Ovary (tissue), 9 donors: Measurements from ENCODE around the gene SVIL. TPM values are rescaled to one million over a fixed set of nuclear protein-coding genes. Genes with fewer than 3 reads are reported as not detected.
"Not testable (repeated sequence)": the region's sequence is repeated elsewhere in the genome, so short reads cannot be mapped to it uniquely, and the experiment has no call there.

Experiments used
- DNase-seq, 5 donors: peaks; one replicate each; pipeline ENCODE4 v3.0.0-alpha.2; 2019 to 2020
- H3K27ac ChIP-seq, 2 donors: fragments of 200-600 bp; one replicate each; pipeline versions ENCODE4 v1.5.1 to v1.8.0; 2019 to 2022
- H3K27me3 ChIP-seq: fragments of 200-600 bp; one replicate; pipeline ENCODE4 v1.8.0; 2022
- H3K36me3 ChIP-seq: fragments of 200-600 bp; sonication (generic); one replicate; pipeline ENCODE4 v1.5.1; 2019
- H3K4me1 ChIP-seq: one replicate; pipeline ENCODE4 v1.8.1; 2013; ENCODE audit warnings: mild to moderate bottlenecking, moderate library complexity; ENCODE audit not compliant: insufficient read depth
- H3K4me3 ChIP-seq: fragments of 200-600 bp; sonication (generic); one replicate; pipeline ENCODE4 v1.5.1; 2017
- H3K9me3 ChIP-seq, 2 donors: fragments of 200-600 bp in 1 of 2; sonication (generic) in 1 of 2; one replicate each; pipeline versions ENCODE4 v1.5.1 to v1.8.1; 2013 to 2019; ENCODE audit warnings: mild to moderate bottlenecking in 1 of 2, moderate library complexity in 1 of 2
- CTCF ChIP-seq, 3 donors: fragments of 450-650 bp in 2 of 3; fragments of 200-600 bp in 1 of 3; IDR thresholded peaks; one replicate each; pipeline versions ENCODE4 v1.5.1 to v1.8.0; 2016 to 2022; ENCODE audit warnings: antibody characterized with exemption in 3 of 3, mild to moderate bottlenecking in 1 of 3
- EP300 ChIP-seq: sonication (generic); formaldehyde crosslinking; IDR thresholded peaks from one replicate; pipeline ENCODE4 v1.6.1; 2017; ENCODE audit warnings: antibody characterized with exemption
- POLR2A ChIP-seq: fragments of 450-650 bp; IDR thresholded peaks from one replicate; pipeline ENCODE4 v1.6.1; 2017; ENCODE audit warnings: antibody characterized with exemption, mild to moderate bottlenecking, moderate library complexity
- WGBS, 3 donors: extraction: QIAGEN DNeasy Blood & Tissue Kit in 1 of 3; methylation state at CpG; one replicate each; pipeline versions ENCODE4 v1.1.5 to v1.1.7; 2013 to 2017; 5-methylcytosine and 5-hydroxymethylcytosine counted together
- intact Hi-C, 4 donors: fragments of 100-400 bp; cut with DNase I; formaldehyde crosslinking; loops; one replicate each; pipeline versions ENCODE4 v1.11.0 to v1.15.1; 2022 to 2023
- polyA plus RNA-seq, 2 donors: library from polyadenylated mRNA; stranded (reverse); fragments of 200-250 nt in 1 of 2; fragments of 350-450 nt in 1 of 2; fragmentation: Illumina TruSeq in 1 of 2; extraction: RNeasy Lipid Tissue Mini Kit (QIAGEN cat#74804) in 1 of 2; gene quantifications; one replicate each; pipeline ENCODE4 v1.2.3, GENCODE V29; 2013 to 2014
- total RNA-seq, 7 donors: library from RNA; depleted of rRNA in 2 of 7; stranded (reverse); fragments of >200 nt in 2 of 7; fragmentation: NEBNext Ultra II Directional in 3 of 7; extraction: Animal tissue kit (Norgen Biotek cat#: 25700) in 3 of 7; gene quantifications; one replicate each; pipeline versions ENCODE4 v1.1.0 to v1.2.4, GENCODE V29; 2016 to 2023
- donor health status: DM: no; HTN: no; CAD: no; lungs with moderate emphysema.
- donor health status: DM: no; HTN: no; CAD: no.
- donor health status: Bipolar disorder and iron deficiency.
- donor health status: DM: yes; HTN: yes; CAD: no.
- donor health status: DM: no; HTN: no; CAD: no.
- donor health status: DM: yes; HTN: yes; CAD: no.

SVIL gene
- total and polyA plus RNA-seq, 9 donors = 49.9 to 225 (median 139) TPM

- DNase-seq = no peak
- no peak for TF ChIP-seq CTCF (IDR thresholded peaks at IDR 0.05)
- no peak for TF ChIP-seq POLR2A
- no peak for TF ChIP-seq EP300
- H3K9me3 ChIP-seq = no peaks in the 10 kb centered on the region
- H3K27me3 ChIP-seq = no peaks in the 10 kb centered on the region
- WGBS, 3 donors = 91 to 93% (median 91%) methylated on average over 6 of the region's 6 CpGs
- no peaks in the 10 kb centered on the region for H3K4me1 ChIP-seq
- intact Hi-C loops = loop anchor here in 1 of 4 donors (2.0 to 5.0 kb wide), 2 partner anchors 22 to 73 kb away; no protein-coding TSS in a partner anchor
- no peak overlapping the region for H3K4me3 ChIP-seq
- no peaks in the 10 kb centered on the region for H3K36me3 ChIP-seq
- no peak overlapping the region for H3K27ac ChIP-seq
These were observed 184.4 kb downstream of the SVIL start for GRCh38 chr10:29450405-29450804.

- not testable (repeated sequence) for H3K36me3 ChIP-seq, H3K9me3 ChIP-seq, H3K4me3 ChIP-seq, H3K27me3 ChIP-seq, H3K4me1 ChIP-seq, H3K27ac ChIP-seq
- peak; percentile 63 to 91 (median 76) for TF ChIP-seq CTCF (IDR thresholded peaks at IDR 0.05)
- peak; percentile 80 to 93 (median 90) for DNase-seq
- intact Hi-C loops = loop anchor here in 3 of 4 donors (5.0 to 10.0 kb wide), 3 partner anchors 54 to 784 kb away; no protein-coding TSS in a partner anchor
- WGBS, 3 donors = 22 to 23% (median 23%) methylated on average over 21 of the region's 21 CpGs
These were observed 185.8 kb downstream of the SVIL start for GRCh38 chr10:29448756-29449592.

DNA sequence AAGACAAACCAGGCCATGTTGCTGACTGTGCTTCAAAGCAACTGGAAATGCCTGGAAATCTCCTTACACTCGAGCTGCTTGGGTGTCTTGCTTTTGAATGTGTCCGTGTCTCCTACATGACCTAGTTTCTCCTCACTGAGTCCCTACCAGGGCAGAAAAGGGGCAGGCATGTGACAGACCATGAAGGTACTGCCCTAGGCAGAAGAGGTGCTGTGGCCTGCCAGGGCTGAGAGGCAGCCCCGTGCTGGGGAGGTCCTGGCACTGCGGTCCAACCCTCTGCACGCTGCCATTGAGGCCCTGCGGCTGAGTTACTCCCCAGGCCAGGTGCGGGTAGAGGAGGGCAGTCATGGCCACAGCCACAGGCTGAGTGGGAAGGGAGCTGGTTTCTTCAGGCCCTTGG, 186.6 kb downstream of the SVIL start:
- no peaks in the 10 kb centered on the region for H3K4me1 ChIP-seq
- no peaks in the 10 kb centered on the region for H3K36me3 ChIP-seq
- intact Hi-C loops = loop anchor here in 3 of 4 donors (5.0 to 10.0 kb wide), 3 partner anchors 53 to 783 kb away; no protein-coding TSS in a partner anchor
- no peak for DNase-seq
- 79 to 81% (median 80%) methylated on average over 7 of the region's 7 CpGs for WGBS, 3 donors
- no peaks in the 10 kb centered on the region for H3K27me3 ChIP-seq
- H3K9me3 ChIP-seq = no peaks in the 10 kb centered on the region
- TF ChIP-seq EP300 (no peak), CTCF (IDR thresholded peaks at IDR 0.05) (no peak), POLR2A (no peak)
- H3K4me3 ChIP-seq = no peak overlapping the region
- H3K27ac ChIP-seq = no peak overlapping the region

DNA sequence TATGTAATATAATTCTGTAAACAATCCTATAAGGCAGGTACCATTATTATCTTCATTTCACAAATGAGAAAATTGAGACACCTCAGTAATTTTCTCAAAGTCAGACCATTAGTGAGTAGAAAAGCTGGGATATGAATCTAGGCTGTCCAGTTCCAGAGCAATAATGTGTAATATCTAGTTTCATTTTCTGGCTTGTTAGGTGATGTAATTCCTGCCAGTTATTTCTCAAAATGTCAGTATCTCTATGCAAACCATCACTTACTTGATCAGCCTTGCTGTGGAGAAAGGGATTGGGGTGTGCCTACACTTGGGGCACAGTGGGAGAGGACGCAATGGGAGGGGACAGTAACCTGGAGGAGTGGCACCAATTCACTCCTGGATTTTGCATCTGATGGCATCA, 188.4 kb downstream of the SVIL start:
- no peak for DNase-seq
- TF ChIP-seq POLR2A = no peak
- TF ChIP-seq CTCF (IDR thresholded peaks at IDR 0.05) = no peak
- TF ChIP-seq EP300 = no peak
- Histone ChIP-seq H3K9me3 (no peaks in the 10 kb centered on the region), H3K4me3 (no peak overlapping the region), H3K27me3 (no peaks in the 10 kb centered on the region), H3K4me1 (no peaks in the 10 kb centered on the region), H3K27ac (no peak overlapping the region), H3K36me3 (no peaks in the 10 kb centered on the region)
- 98 to 100% (median 100%) methylated on average over 1 of the region's 1 CpG for WGBS, 3 donors
- intact Hi-C loops = loop anchor here in 3 of 4 donors (5.0 to 10.0 kb wide), 3 partner anchors 52 to 782 kb away; no protein-coding TSS in a partner anchor
